HepG2 (cell line): ENCODE results near the gene ECHDC1. TPM values are rescaled to one million over a fixed set of nuclear protein-coding genes. Genes with fewer than 3 reads are reported as not detected.

Experiments
- ATM ChIP-seq: fragments of 450-650 bp; IDR thresholded peaks from 2 replicates; pipeline ENCODE4 v1.7.1; 2017; ENCODE audit warnings: mild to moderate bottlenecking, borderline replicate concordance
- CENPBD1 ChIP-seq: sonication (generic); formaldehyde crosslinking; IDR thresholded peaks from 2 replicates; pipeline ENCODE4 v1.8.0; 2022; ENCODE audit warnings: missing genetic modification reagents, low read depth, mild to moderate bottlenecking, borderline replicate concordance
- E2F1 ChIP-seq: sonication (generic); formaldehyde crosslinking; IDR thresholded peaks from 2 replicates; pipeline ENCODE4 v1.5.0; 2020; ENCODE audit warnings: missing genetic modification reagents
- HMGA1 ChIP-seq: sonication (generic); formaldehyde crosslinking; conservative IDR thresholded peaks from 2 replicates; pipeline ENCODE4 v1.4.0; 2020; ENCODE audit warnings: missing genetic modification reagents
- HNF4G ChIP-seq, 2 experiments: sonication (generic) in 1 of 2; formaldehyde crosslinking in 1 of 2; IDR thresholded peaks; 2 replicates each; pipeline versions ENCODE4 v1.4.0 to v1.6.1; 2011 to 2020; ENCODE audit warnings: borderline replicate concordance in 2 of 2, low read depth in 2 of 2, mild to moderate bottlenecking in 2 of 2, low read length in 1 of 2, missing genetic modification reagents in 1 of 2, moderate library complexity in 1 of 2
- MLLT10 ChIP-seq: sonication (generic); formaldehyde crosslinking; IDR thresholded peaks from 2 replicates; pipeline ENCODE4 v1.4.0; 2020; ENCODE audit warnings: missing genetic modification reagents
- PATZ1 ChIP-seq: sonication (generic); formaldehyde crosslinking; IDR thresholded peaks from 2 replicates; pipeline ENCODE4 v1.4.0; 2020; ENCODE audit warnings: missing genetic modification reagents
- SALL1 ChIP-seq: sonication (generic); formaldehyde crosslinking; IDR thresholded peaks from 2 replicates; pipeline ENCODE4 v1.8.0; 2022; ENCODE audit warnings: mild to moderate bottlenecking, missing genetic modification reagents
- TBX2 ChIP-seq: sonication (generic); formaldehyde crosslinking; IDR thresholded peaks from 2 replicates; pipeline ENCODE4 v1.5.0; 2020; ENCODE audit warnings: missing genetic modification reagents, mild to moderate bottlenecking, borderline replicate concordance
- ZNF318 ChIP-seq: sonication (generic); formaldehyde crosslinking; IDR thresholded peaks from 2 replicates; pipeline ENCODE4 v1.4.0; 2020; ENCODE audit warnings: mild to moderate bottlenecking, missing genetic modification reagents
- ZNF441 ChIP-seq: sonication (generic); formaldehyde crosslinking; IDR thresholded peaks from 2 replicates; pipeline ENCODE4 v1.7.0; 2021; ENCODE audit warnings: missing genetic modification reagents, borderline replicate concordance
- ZNF576 ChIP-seq: sonication (generic); formaldehyde crosslinking; IDR thresholded peaks from 2 replicates; pipeline ENCODE4 v1.4.0; 2020; ENCODE audit warnings: mild to moderate bottlenecking, missing genetic modification reagents
- ZNF577 ChIP-seq: sonication (generic); formaldehyde crosslinking; IDR thresholded peaks from 2 replicates; pipeline ENCODE4 v1.4.0; 2020; ENCODE audit warnings: mild to moderate bottlenecking, low read depth, missing genetic modification reagents, borderline replicate concordance
- ZNF780A ChIP-seq: sonication (generic); formaldehyde crosslinking; IDR thresholded peaks from 2 replicates; pipeline ENCODE4 v1.8.0; 2022; ENCODE audit warnings: mild to moderate bottlenecking, missing genetic modification reagents, moderate library complexity
- polyA plus RNA-seq, 8 experiments: library from polyadenylated mRNA; depleted of rRNA in 3 of 8; stranded (reverse) in 7 of 8; unstranded in 1 of 8; fragments of >200 nt; fragmentation: Illumina TruSeq in 4 of 8; extraction: Trizol in 4 of 8; gene quantifications; 2 replicates each; pipeline versions ENCODE4 v1.2.1 to v1.2.3, GENCODE V29; 2011 to 2016; ENCODE audit warnings: low read depth in 4 of 8, missing spikeins in 1 of 8, mixed read lengths in 1 of 8; ENCODE audit not compliant: insufficient read depth in 1 of 8
- total RNA-seq, 5 experiments: library from RNA; depleted of rRNA; stranded (reverse); fragments of >200 nt; fragmentation: Illumina TruSeq; extraction: Trizol; gene quantifications; 2 replicates each; pipeline ENCODE4 v1.2.3, GENCODE V29; 2016; ENCODE audit warnings: low read depth in 1 of 5

ECHDC1 gene
- total and polyA plus RNA-seq, 2 of the 13 experiments (the other 11 are each of a cell fraction or from before 2014, with no cell fraction given): 32.8 to 98.1 TPM

GRCh38 chr6:127342946-127343808 lies at the start of gene ECHDC1 (continued):
- TF ChIP-seq E2F1: peak; percentile 61; the same call in 1 of the 2 replicates
- peak; percentile 84; the same call in 1 of the 2 replicates for TF ChIP-seq ZNF780A
- no peak for TF ChIP-seq HMGA1 (CRISPR knock-in tag)
- no peak for TF ChIP-seq ZNF318 (CRISPR knock-in tag)
- 0 out of 2 replicates have a peak, but pooled peaks have one; percentile 23 for TF ChIP-seq CENPBD1 (CRISPR knock-in tag)
- no peak for TF ChIP-seq MLLT10 (CRISPR knock-in tag)
- no peak for TF ChIP-seq ATM
- peak; percentile 80 for TF ChIP-seq TBX2 (CRISPR knock-in tag)
- peak; percentile 40; the same call in 1 of the 2 replicates for TF ChIP-seq ZNF576 (CRISPR knock-in tag)
- TF ChIP-seq ZNF441 (CRISPR knock-in tag): peak; percentile 72
- peak; percentile 94 for TF ChIP-seq SALL1
- peak; percentile 88 for TF ChIP-seq PATZ1 (CRISPR knock-in tag)
- peak; percentile 39; the same call in 1 of the 2 replicates for TF ChIP-seq HNF4G (IDR thresholded peaks at IDR 0.05; ENCODE audit: borderline replicate concordance, low read depth, low read length)
- no peak for TF ChIP-seq HNF4G (CRISPR knock-in tag; IDR thresholded peaks at IDR 0.05; ENCODE audit: borderline replicate concordance, low read depth)
- peak; percentile 77 for TF ChIP-seq ZNF577
